Vagina (tissue), 2 donors: Measurements from ENCODE around the gene GNAO1. TPM values are rescaled to one million over a fixed set of nuclear protein-coding genes. Genes with fewer than 3 reads are reported as not detected.

Source experiments
- DNase-seq, 2 donors: peaks; one replicate each; pipeline ENCODE4 v3.0.0-alpha.2; 2017; ENCODE audit errors: extremely low spot score in 2 of 2
- H3K27ac ChIP-seq: fragments of 200-600 bp; sonication (generic); one replicate; pipeline ENCODE4 v1.5.1; 2019
- H3K27me3 ChIP-seq: fragments of 200-600 bp; sonication (generic); one replicate; pipeline ENCODE4 v1.5.1; 2019
- H3K36me3 ChIP-seq, 2 donors: fragments of 200-600 bp; sonication (generic); one replicate each; pipeline ENCODE4 v1.5.1; 2017 to 2019
- H3K4me1 ChIP-seq: fragments of 200-600 bp; sonication (generic); one replicate; pipeline ENCODE4 v1.5.1; 2019
- H3K4me3 ChIP-seq, 2 donors: fragments of 200-600 bp; sonication (generic); 1 replicate in 1 of 2; 2 replicates in 1 of 2; pipeline ENCODE4 v1.5.1; 2016 to 2019
- H3K9me3 ChIP-seq: fragments of 200-600 bp; sonication (generic); one replicate; pipeline ENCODE4 v1.5.1; 2019
- POLR2A ChIP-seq, 2 donors: fragments of 450-650 bp; IDR thresholded peaks; one replicate each; pipeline ENCODE4 v1.6.1; 2017; ENCODE audit warnings: antibody characterized with exemption in 2 of 2, mild to moderate bottlenecking in 2 of 2, moderate library complexity in 2 of 2
- POLR2AphosphoS5 ChIP-seq, 2 donors: sonication (generic); formaldehyde crosslinking; IDR thresholded peaks; one replicate each; pipeline ENCODE4 v1.9.0; 2017; ENCODE audit warnings: antibody characterized with exemption in 2 of 2, mild to moderate bottlenecking in 2 of 2, low read depth in 1 of 2; ENCODE audit not compliant: insufficient read depth in 1 of 2
- intact Hi-C: fragments of 100-400 bp; cut with DNase I; formaldehyde crosslinking; loops from one replicate; pipeline ENCODE4 v1.15.1; 2023
- total RNA-seq: library from RNA; depleted of rRNA; stranded (reverse); fragments of >200 nt; gene quantifications from one replicate; pipeline ENCODE4 v1.2.3, GENCODE V29; 2016
- TF ChIP-seq, protein P1 (sequence below), 3 experiments: fragments of 450-650 bp in 2 of 3; fragments of 200-600 bp in 1 of 3; sonication (generic) in 1 of 3; IDR thresholded peaks; one replicate each; pipeline ENCODE4 v1.5.1; 2017 to 2019; ENCODE audit warnings: antibody characterized with exemption in 3 of 3, mild to moderate bottlenecking in 2 of 3, moderate library complexity in 2 of 3

Gene GNAO1
- total RNA-seq, 1 donor from 2014 or later: 16.2 TPM

DNA sequence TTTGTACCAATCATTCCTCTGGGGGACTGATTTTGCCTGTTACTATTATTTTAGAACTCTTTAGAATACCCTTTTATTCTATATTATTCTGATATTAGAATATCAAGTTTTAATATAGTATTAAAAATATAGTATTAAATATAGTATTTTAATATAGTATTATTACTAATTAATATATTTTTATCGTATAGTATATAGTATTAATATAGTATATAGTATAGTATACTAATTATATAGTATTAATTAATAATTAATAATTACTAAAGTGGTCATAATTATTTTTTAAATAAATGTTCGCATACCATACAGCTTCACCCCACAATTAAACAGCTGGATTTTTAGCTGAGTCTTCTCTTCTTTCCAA is 73.3 kb downstream of the GNAO1 start:
- TF ChIP-seq POLR2A (IDR thresholded peaks at IDR 0.05): no peak
- TF ChIP-seq POLR2AphosphoS5 (IDR thresholded peaks at IDR 0.05; ENCODE audit: insufficient read depth in 1 of 2, low read depth in 1 of 2): no peak
- TF ChIP-seq, protein P1, sequence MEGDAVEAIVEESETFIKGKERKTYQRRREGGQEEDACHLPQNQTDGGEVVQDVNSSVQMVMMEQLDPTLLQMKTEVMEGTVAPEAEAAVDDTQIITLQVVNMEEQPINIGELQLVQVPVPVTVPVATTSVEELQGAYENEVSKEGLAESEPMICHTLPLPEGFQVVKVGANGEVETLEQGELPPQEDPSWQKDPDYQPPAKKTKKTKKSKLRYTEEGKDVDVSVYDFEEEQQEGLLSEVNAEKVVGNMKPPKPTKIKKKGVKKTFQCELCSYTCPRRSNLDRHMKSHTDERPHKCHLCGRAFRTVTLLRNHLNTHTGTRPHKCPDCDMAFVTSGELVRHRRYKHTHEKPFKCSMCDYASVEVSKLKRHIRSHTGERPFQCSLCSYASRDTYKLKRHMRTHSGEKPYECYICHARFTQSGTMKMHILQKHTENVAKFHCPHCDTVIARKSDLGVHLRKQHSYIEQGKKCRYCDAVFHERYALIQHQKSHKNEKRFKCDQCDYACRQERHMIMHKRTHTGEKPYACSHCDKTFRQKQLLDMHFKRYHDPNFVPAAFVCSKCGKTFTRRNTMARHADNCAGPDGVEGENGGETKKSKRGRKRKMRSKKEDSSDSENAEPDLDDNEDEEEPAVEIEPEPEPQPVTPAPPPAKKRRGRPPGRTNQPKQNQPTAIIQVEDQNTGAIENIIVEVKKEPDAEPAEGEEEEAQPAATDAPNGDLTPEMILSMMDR (IDR thresholded peaks at IDR 0.05): no peak
- H3K36me3 ChIP-seq: no peaks in the 10 kb centered on the region
- H3K4me1 ChIP-seq: no peaks in the 10 kb centered on the region
- H3K4me3 ChIP-seq: no peak overlapping the region
- H3K9me3 ChIP-seq: no peaks in the 10 kb centered on the region
- DNase-seq: no peak
- no peaks in the 10 kb centered on the region for H3K27me3 ChIP-seq
- H3K27ac ChIP-seq: no peak overlapping the region
- intact Hi-C loops: no loop called here

DNA sequence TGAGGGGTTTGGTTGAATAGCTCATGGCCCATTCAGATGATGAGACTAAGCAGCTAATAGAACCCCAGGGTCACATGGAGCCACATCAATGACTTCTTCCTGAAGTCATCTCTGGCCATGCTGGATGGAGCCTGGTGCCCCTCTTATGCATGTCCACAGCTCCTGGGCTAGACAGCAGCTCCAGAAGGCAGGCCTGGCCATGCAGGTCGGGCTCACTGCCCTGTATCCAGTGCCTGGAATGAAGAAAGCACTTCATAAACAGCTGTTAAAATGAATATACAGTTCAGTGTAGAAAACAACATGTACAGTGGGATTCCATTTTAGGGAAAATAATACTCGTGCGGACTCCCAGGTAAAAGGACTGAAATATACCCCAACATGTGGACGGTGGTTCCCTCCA is 73.9 kb downstream of the GNAO1 start:
- no peak for DNase-seq
- Histone ChIP-seq H3K4me1 (no peaks in the 10 kb centered on the region), H3K36me3 (no peaks in the 10 kb centered on the region), H3K9me3 (no peaks in the 10 kb centered on the region), H3K27ac (no peak overlapping the region), H3K27me3 (no peaks in the 10 kb centered on the region), H3K4me3 (no peak overlapping the region)
- TF ChIP-seq, protein P1 (IDR thresholded peaks at IDR 0.05): no peak
- TF ChIP-seq POLR2AphosphoS5 (IDR thresholded peaks at IDR 0.05; ENCODE audit: insufficient read depth in 1 of 2, low read depth in 1 of 2) (no peak), POLR2A (IDR thresholded peaks at IDR 0.05) (no peak)
- intact Hi-C loops: no loop called here

DNA sequence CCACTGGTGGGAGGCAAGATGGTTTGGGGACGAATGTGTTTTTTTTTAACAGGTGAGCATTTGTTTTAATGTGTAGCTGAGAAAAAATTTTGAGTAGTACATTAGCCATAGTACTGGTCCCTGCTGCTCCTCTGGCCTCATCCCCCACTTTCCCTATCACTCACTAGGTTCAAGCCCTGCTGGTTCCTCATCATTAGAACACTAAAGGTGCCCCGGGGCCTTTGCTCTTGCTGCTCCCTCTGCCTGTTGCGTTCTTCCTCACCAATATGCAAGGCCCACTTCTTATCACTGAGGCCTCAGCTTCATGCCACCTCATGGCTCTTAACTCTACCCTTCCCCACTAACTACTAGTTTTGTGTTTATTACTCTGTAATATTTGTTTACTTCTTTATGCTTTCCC is 74.5 kb downstream of the GNAO1 start:
- Histone ChIP-seq H3K36me3 (no peaks in the 10 kb centered on the region), H3K4me3 (no peak overlapping the region), H3K27me3 (no peaks in the 10 kb centered on the region), H3K27ac (no peak overlapping the region), H3K9me3 (no peaks in the 10 kb centered on the region), H3K4me1 (no peaks in the 10 kb centered on the region)
- intact Hi-C loops: no loop called here
- DNase-seq: no peak
- TF ChIP-seq, protein P1 (IDR thresholded peaks at IDR 0.05): no peak
- no peak for TF ChIP-seq POLR2AphosphoS5 (IDR thresholded peaks at IDR 0.05; ENCODE audit: insufficient read depth in 1 of 2, low read depth in 1 of 2)
- no peak for TF ChIP-seq POLR2A (IDR thresholded peaks at IDR 0.05)

DNA sequence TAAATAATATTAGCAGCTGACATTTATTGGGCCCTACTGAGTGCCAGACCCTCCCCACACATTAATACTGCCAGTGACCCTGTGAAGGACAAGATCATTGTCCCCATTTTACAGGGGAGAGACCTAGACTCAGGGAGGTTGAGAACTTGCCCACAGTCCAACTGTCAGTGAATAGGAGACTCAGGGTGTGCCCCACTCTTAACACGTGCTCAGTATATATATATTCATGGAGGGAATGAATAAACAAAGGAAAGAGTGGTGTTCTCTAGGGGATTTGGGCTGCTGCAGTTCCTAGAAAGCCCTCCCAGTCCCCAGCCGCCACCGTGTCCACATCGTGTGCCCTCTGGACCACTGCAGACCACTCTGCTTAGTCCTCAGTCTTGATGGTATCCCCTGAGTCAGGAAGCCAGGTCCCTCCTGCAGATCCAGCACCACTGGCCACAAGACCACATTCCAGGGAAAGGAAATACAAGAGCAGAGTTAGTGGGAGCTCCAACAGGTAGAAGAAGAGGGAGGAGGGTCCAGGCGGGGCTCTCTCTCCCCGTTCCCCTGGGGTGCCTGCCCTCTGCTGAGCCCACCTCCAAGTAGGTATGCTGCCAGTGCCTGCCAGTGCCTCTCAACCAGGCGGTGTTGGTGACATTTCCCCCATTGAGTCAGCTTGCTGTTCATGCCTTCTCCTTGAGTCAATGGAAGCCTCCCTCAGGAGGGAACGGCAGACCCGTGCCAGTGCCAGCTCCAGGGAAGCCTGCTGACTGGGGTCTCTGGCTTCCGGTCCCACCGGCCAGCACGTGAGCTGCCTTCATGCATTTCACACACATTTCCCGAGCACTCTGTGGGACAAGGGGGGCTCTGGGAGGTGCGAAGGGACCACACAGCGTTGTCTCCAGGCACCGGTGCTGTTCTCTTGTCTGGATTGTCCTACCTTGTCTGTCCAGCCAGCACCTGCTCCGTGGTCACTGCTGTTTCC is 75.6 kb downstream of the GNAO1 start:
- H3K4me1 ChIP-seq: no peaks in the 10 kb centered on the region
- no peaks in the 10 kb centered on the region for H3K27me3 ChIP-seq
- intact Hi-C loops: no loop called here
- no peaks in the 10 kb centered on the region for H3K9me3 ChIP-seq
- H3K36me3 ChIP-seq: no peaks in the 10 kb centered on the region
- no peak overlapping the region for H3K4me3 ChIP-seq
- H3K27ac ChIP-seq: no peak overlapping the region
- DNase-seq: no peak
- TF ChIP-seq POLR2A (IDR thresholded peaks at IDR 0.05) (no peak), POLR2AphosphoS5 (IDR thresholded peaks at IDR 0.05; ENCODE audit: insufficient read depth in 1 of 2, low read depth in 1 of 2) (no peak)
- TF ChIP-seq, protein P1 (IDR thresholded peaks at IDR 0.05): no peak

DNA sequence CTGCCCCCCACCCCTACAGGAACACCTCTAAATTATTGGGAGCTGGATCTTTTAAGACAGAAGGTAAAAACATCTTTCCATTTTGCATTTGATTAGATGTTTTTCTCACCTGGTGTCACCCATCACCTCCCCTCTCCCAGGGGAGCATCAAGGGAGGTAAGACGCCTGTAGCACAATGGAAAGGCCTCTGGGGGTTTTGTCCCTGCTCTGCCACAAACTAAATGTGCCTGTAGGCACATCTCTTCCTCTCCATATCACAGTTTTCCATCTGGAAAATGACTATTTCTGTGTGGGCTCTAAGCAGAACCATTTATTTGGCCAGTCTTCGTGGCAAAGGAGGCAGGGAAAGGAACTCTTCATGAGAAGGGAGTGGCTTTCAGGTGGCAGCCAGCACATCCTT is 76.6 kb downstream of the GNAO1 start:
- TF ChIP-seq POLR2A (IDR thresholded peaks at IDR 0.05) (no peak), POLR2AphosphoS5 (IDR thresholded peaks at IDR 0.05; ENCODE audit: insufficient read depth in 1 of 2, low read depth in 1 of 2) (no peak)
- TF ChIP-seq, protein P1 (IDR thresholded peaks at IDR 0.05): no peak
- H3K27me3 ChIP-seq: no peaks in the 10 kb centered on the region
- no peak overlapping the region for H3K27ac ChIP-seq
- no peak for DNase-seq
- no peaks in the 10 kb centered on the region for H3K4me1 ChIP-seq
- no peaks in the 10 kb centered on the region for H3K9me3 ChIP-seq
- intact Hi-C loops: no loop called here
- H3K36me3 ChIP-seq: no peaks in the 10 kb centered on the region
- no peak overlapping the region for H3K4me3 ChIP-seq
